ACHN (cell line): ENCODE measurements around the gene MEGF8.

Experiments used
- DNase-seq: peaks from one replicate; pipeline ENCODE4 v3.0.0-alpha.2; 2015
- in situ Hi-C: cut with HindIII; loops from 2 replicates; pipeline ENCODE4 v1.10.0; 2017; ENCODE audit warnings: low sequenced_read_pairs, low pct_ligation_motif_present, low pct_unique_long_range_greater_than_20kb

MEGF8 gene, protein sequence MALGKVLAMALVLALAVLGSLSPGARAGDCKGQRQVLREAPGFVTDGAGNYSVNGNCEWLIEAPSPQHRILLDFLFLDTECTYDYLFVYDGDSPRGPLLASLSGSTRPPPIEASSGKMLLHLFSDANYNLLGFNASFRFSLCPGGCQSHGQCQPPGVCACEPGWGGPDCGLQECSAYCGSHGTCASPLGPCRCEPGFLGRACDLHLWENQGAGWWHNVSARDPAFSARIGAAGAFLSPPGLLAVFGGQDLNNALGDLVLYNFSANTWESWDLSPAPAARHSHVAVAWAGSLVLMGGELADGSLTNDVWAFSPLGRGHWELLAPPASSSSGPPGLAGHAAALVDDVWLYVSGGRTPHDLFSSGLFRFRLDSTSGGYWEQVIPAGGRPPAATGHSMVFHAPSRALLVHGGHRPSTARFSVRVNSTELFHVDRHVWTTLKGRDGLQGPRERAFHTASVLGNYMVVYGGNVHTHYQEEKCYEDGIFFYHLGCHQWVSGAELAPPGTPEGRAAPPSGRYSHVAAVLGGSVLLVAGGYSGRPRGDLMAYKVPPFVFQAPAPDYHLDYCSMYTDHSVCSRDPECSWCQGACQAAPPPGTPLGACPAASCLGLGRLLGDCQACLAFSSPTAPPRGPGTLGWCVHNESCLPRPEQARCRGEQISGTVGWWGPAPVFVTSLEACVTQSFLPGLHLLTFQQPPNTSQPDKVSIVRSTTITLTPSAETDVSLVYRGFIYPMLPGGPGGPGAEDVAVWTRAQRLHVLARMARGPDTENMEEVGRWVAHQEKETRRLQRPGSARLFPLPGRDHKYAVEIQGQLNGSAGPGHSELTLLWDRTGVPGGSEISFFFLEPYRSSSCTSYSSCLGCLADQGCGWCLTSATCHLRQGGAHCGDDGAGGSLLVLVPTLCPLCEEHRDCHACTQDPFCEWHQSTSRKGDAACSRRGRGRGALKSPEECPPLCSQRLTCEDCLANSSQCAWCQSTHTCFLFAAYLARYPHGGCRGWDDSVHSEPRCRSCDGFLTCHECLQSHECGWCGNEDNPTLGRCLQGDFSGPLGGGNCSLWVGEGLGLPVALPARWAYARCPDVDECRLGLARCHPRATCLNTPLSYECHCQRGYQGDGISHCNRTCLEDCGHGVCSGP (N-terminal part only)

GRCh38 chr19:42325308-42325895, at the start of gene MEGF8:
TSS of gene MEGF8 (plus strand) at chr19:42325635. CDS start at chr19:42326244, 609 bp downstream.
- peak; percentile 98 for DNase-seq
- in situ Hi-C loops = no loop called here

GRCh38 chr19:42276284-42276683, 49.2 kb upstream of the MEGF8 start:
- no peak for DNase-seq
- in situ Hi-C loops = no loop called here

DNA sequence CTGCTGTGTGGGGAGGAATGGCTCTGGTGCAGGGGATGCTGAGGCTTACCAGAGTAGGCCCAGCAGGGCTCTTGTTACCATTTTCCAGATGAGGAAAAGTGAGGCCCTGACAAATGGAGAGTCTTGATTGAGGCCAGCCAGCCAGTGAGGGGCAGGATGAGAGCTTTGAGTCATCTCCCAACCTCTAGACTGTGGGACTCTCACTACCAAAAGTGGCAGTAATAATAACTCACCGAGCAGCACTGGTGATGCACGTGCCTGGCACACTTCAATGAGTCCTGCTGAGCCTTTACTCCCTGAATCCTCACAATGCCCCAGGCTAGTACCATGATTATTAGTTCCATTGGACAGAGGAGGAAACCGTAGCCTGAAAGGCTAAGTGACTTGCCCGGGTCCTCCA, 48.6 kb upstream of the MEGF8 start:
- in situ Hi-C loops = no loop called here
- DNase-seq = no peak

DNA sequence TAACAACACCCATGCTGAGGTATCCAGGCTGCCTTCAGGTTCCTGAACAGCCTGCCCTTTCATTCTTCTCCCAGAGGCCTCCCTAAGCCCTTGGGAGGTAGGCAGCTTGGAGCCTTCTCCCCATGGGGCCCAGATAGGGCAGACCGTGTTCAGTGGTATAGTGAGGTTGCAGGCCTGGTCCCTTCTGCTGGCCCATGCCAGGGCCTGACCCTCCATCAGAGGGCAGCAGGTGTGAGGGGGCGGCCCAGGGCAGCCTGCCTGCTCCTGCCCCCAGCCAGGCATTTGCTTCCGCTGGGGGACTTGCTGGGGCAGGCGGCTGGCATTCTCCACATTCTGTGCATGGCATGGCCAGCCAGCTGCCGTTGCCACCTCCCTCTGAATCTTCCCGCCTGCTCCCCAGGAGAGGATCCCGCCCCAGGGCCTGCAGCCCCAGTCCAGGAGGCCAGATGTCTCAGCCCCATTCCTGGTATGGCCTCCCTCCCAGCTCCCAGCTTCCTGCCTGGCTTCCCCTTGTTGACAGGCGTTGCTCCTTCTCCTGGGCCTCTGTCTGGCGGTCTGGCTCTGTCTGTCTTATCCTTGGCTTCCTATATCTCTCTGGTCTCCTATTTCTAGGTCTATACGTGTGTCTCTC, 47.5 kb upstream of the MEGF8 start:
- peak; percentile 11 for DNase-seq
- in situ Hi-C loops = no loop called here

- no peak for DNase-seq
- in situ Hi-C loops = no loop called here
Measured at GRCh38 chr19:42278452-42279154, 46.8 kb upstream of the MEGF8 start.

DNA sequence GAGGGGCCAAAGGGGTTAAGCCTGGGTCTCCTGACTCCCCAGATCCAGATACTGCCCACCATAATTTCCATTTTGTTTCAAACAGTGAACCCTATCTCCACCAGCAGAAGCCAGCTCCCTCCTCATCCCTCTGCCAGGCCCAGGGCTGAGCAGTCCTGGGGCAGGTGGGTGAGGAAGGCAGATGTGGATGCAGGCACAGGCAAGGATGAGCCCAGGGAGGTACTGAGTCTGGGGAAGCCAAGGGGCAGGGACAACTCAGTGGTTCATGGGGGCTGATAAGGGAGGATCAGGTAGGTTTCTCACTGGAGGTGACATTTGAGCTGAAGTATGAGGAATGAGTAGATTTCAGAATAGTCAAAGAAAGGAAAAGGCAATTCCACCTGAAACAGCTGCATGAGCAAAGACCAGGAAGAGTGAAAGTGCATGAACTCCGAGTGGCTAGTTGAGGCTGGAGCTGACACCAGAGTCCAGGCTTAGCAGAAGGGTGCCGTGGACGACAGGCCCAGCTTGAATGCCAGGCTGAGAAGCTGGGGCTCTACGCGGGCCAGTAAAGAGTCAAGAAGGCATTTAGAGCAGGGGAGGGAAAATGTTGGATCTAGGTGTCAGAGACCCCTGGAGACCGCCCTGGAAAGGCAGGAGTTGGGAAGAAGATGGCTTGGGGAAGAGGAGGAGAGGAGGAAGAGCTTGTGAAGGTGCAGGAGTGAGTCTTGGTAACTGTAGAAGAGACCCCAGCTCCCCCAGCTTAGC, 46.1 kb upstream of the MEGF8 start:
- in situ Hi-C loops = no loop called here
- DNase-seq = no peak

- in situ Hi-C loops = no loop called here
- peak; percentile 89 for DNase-seq
Measured at GRCh38 chr19:42279902-42280814, 45.3 kb upstream of the MEGF8 start.

DNA sequence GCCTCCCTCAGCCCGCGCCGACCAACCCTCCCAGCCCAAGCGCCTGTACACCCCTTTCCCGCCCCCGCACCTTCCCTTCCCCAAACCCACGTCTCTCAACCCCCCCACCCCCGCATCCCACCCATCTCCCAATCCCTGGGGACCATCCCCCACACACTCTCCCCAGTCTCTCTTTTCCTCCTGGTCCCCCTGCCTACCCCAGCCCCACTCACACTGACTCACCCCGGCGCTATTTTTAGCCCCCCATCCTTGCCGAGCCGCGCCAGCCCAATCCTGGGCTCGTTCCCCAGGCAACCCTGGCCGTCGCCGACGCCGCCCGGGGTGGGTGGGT, 44.7 kb upstream of the MEGF8 start:
- in situ Hi-C loops = no loop called here
- no peak for DNase-seq

DNA sequence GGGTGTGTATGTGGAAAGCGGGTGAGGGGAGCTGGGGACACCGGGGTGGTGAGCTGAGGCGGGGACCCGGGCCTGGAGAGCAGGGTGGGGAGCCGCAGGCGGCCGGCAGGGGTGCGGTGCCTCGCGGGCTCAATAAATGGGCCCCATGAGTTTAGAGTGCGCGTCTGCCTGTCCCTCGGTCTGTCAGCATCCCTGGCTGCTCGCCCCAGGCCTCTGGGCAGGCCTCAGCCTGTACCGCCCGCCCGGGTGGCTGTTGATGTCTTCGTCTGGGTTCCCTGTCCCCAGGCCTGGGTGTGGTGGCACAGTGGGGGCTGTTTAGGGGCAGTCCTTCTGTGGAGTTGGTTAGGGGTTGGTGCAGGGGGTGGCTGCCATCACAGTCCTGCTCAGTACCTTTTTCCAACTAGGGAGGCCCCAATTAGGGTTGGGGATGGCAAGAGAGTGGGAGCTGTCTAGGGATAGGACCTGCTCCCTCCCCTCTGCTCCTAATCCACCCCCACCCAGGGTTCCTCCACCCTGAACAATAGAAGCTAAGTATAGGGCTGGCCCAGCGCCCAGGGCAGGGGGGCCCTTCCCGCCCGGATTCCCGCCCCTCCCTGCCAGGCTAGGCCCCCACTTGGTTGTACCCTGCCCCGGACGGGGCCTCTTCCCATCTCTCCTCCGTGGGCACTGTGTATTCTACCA, 44.1 kb upstream of the MEGF8 start:
- peak; percentile 21 for DNase-seq
- in situ Hi-C loops = no loop called here

DNA sequence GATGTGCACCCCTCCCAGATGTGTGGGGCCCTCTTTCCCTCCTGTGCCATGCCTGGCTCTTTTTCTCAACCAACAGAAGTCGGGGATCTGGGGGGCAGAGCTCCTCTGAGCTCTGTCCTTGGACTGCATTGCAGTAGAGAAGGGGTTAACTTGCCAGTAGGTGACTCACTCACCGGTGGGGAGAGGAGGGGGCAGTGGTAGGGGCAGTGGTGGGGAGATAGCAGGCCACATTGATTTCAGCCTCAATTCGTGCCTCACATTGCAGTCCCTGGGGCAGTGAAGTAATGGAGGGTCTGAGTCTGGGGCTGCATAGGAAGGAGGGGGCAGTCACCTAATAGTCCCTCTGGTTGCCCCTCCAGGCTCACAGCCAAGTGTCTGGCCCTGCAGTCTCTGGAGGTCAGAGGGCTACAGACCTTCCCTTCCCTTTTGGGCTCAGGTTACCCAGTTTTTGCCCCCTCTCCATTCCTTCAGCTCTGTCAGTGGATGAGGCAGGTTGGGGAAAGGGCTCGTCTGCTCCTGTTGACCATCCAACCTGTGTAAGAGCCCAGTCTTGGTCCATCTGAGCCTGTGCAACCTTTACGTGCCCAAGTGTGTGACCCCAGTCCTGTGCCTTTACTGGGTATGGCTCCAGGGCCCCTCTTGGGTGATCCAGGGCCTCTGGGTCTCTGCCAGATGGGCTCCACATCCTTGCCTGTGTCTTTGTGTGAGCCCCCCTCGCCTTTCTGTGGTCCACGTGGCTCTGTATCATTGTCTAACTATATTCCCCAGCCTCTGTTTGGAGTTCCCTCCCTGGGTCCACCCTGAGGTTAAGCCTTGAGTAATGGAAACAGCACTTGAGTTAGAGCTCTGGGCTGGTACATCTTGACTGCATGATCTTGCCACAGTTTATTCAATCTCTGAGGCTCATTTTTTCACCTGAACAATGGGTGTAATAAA, 43.3 kb upstream of the MEGF8 start:
- in situ Hi-C loops = no loop called here
- DNase-seq = peak; percentile 37

GRCh38 chr19:42282819-42283187, 42.6 kb upstream of the MEGF8 start:
- DNase-seq = no peak
- in situ Hi-C loops = no loop called here

GRCh38 chr19:42283188-42284065, 42.0 kb upstream of the MEGF8 start:
- DNase-seq = peak; percentile 90
- in situ Hi-C loops = no loop called here

DNA sequence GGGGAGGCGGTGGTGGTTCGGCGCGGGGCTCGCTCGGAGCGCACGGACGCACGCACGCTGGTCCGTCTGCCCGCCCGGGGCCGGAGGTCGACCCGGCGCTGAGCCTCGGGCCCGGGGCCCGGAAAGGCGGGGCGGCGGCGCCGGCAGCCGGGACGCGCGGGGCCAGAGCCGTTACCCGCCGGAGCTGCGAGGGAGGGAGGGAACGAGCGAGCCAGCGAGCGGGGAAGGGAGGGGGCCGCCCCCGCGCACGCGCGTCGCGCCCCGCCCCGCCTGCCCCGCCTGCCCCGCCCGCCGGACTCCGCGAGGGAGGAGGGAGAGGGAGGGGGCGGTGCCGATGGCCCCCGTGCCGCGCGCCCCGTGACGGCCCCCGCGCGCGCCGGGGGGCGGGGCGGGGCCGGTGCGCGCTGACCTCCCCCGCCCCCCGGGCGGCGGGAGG, 41.4 kb upstream of the MEGF8 start:
- peak; percentile 73 for DNase-seq
- in situ Hi-C loops = no loop called here
